HepG2 (cell line): Measurements from ENCODE around the gene CDH1. TPM values are rescaled to one million over a fixed set of nuclear protein-coding genes. Genes with fewer than 3 reads are reported as not detected.
A peak's percentile ranks its signal among the peaks of the same experiment; 100 is the strongest.

ENCODE experiments used
- ARID2 ChIP-seq: sonication (generic); formaldehyde crosslinking; IDR thresholded peaks from 2 replicates; pipeline ENCODE4 v1.8.1; 2022; ENCODE audit warnings: mild to moderate bottlenecking, missing genetic modification reagents, borderline replicate concordance
- ARID4A ChIP-seq: sonication (generic); formaldehyde crosslinking; IDR thresholded peaks from 2 replicates; pipeline ENCODE4 v1.5.0; 2020; ENCODE audit warnings: mild to moderate bottlenecking, missing genetic modification reagents, borderline replicate concordance
- CHD4 ChIP-seq: fragments of 200-600 bp; sonication (generic); IDR thresholded peaks from 2 replicates; pipeline ENCODE4 v1.7.0; 2017; ENCODE audit warnings: mild to moderate bottlenecking, low read length, borderline replicate concordance
- ELF4 ChIP-seq: sonication (generic); formaldehyde crosslinking; IDR thresholded peaks from 2 replicates; pipeline ENCODE4 v1.5.0; 2020; ENCODE audit warnings: missing genetic modification reagents, mild to moderate bottlenecking, moderate library complexity, borderline replicate concordance
- FOXA3 ChIP-seq: IDR thresholded peaks from 2 replicates; pipeline ENCODE4 v1.6.1; 2016; ENCODE audit warnings: missing genetic modification reagents, missing compliant biosample characterization
- HMG20B ChIP-seq: conservative IDR thresholded peaks from 2 replicates; pipeline ENCODE4 v1.6.1; 2016; ENCODE audit warnings: missing genetic modification reagents, missing compliant biosample characterization
- PATZ1 ChIP-seq: sonication (generic); formaldehyde crosslinking; IDR thresholded peaks from 2 replicates; pipeline ENCODE4 v1.4.0; 2020; ENCODE audit warnings: missing genetic modification reagents
- TBL1XR1 ChIP-seq: fragments of 150-350 bp; IDR thresholded peaks from 2 replicates; pipeline ENCODE4 v1.6.1; 2014; ENCODE audit warnings: borderline replicate concordance, low read length; ENCODE audit not compliant: partially characterized antibody
- U2AF1 ChIP-seq: fragments of 200-400 bp; formaldehyde crosslinking; optimal IDR thresholded peaks from 2 replicates; pipeline ENCODE3; 2017; ENCODE audit warnings: mild to moderate bottlenecking, low read depth, low read length
- ZNF441 ChIP-seq: sonication (generic); formaldehyde crosslinking; IDR thresholded peaks from 2 replicates; pipeline ENCODE4 v1.7.0; 2021; ENCODE audit warnings: missing genetic modification reagents, borderline replicate concordance
- ZNF563 ChIP-seq: sonication (generic); formaldehyde crosslinking; IDR thresholded peaks from 2 replicates; pipeline ENCODE4 v1.8.0; 2022; ENCODE audit warnings: mild to moderate bottlenecking, moderate library complexity, missing genetic modification reagents
- polyA plus RNA-seq, 8 experiments: library from polyadenylated mRNA; depleted of rRNA in 3 of 8; stranded (reverse) in 7 of 8; unstranded in 1 of 8; fragments of >200 nt; fragmentation: Illumina TruSeq in 4 of 8; extraction: Trizol in 4 of 8; gene quantifications; 2 replicates each; pipeline versions ENCODE4 v1.2.1 to v1.2.3, GENCODE V29; 2011 to 2016; ENCODE audit warnings: low read depth in 4 of 8, missing spikeins in 1 of 8, mixed read lengths in 1 of 8; ENCODE audit not compliant: insufficient read depth in 1 of 8
- total RNA-seq, 5 experiments: library from RNA; depleted of rRNA; stranded (reverse); fragments of >200 nt; fragmentation: Illumina TruSeq; extraction: Trizol; gene quantifications; 2 replicates each; pipeline ENCODE4 v1.2.3, GENCODE V29; 2016; ENCODE audit warnings: low read depth in 1 of 5
- TF ChIP-seq, protein P1 (sequence below): sonication (generic); formaldehyde crosslinking; IDR thresholded peaks from 2 replicates; pipeline ENCODE4 v1.8.1; 2023; ENCODE audit warnings: mild to moderate bottlenecking, inconsistent platforms, moderate library complexity, missing genetic modification reagents, borderline replicate concordance
- TF ChIP-seq, protein P2 (sequence below): fragments of 450-650 bp; IDR thresholded peaks from 2 replicates; pipeline ENCODE4 v1.6.1; 2017; ENCODE audit warnings: mild to moderate bottlenecking
- TF ChIP-seq, protein P3 (sequence below): sonication (generic); formaldehyde crosslinking; IDR thresholded peaks from 2 replicates; pipeline ENCODE4 v1.4.0; 2020; ENCODE audit warnings: mild to moderate bottlenecking, missing genetic modification reagents

CDH1 gene
- total and polyA plus RNA-seq, 2 of the 13 experiments (the other 11 are each of a cell fraction or from before 2014, with no cell fraction given): 0.95 to 9.8 TPM

- TF ChIP-seq ZNF563 (CRISPR knock-in tag): peak; percentile 60; the same call in 1 of the 2 replicates
- TF ChIP-seq, protein P1, sequence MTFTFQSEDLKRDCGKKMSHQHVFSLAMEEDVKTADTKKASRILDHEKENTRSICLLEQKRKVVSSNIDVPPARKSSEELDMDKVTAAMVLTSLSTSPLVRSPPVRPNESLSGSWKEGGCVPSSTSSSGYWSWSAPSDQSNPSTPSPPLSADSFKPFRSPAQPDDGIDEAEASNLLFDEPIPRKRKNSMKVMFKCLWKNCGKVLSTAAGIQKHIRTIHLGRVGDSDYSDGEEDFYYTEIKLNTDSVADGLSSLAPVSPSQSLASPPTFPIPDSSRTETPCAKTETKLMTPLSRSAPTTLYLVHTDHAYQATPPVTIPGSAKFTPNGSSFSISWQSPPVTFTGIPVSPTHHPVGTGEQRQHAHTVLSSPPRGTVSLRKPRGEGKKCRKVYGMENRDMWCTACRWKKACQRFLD (CRISPR knock-in tag): no peak; the same call in 1 of the 2 replicates
- TF ChIP-seq, protein P2, sequence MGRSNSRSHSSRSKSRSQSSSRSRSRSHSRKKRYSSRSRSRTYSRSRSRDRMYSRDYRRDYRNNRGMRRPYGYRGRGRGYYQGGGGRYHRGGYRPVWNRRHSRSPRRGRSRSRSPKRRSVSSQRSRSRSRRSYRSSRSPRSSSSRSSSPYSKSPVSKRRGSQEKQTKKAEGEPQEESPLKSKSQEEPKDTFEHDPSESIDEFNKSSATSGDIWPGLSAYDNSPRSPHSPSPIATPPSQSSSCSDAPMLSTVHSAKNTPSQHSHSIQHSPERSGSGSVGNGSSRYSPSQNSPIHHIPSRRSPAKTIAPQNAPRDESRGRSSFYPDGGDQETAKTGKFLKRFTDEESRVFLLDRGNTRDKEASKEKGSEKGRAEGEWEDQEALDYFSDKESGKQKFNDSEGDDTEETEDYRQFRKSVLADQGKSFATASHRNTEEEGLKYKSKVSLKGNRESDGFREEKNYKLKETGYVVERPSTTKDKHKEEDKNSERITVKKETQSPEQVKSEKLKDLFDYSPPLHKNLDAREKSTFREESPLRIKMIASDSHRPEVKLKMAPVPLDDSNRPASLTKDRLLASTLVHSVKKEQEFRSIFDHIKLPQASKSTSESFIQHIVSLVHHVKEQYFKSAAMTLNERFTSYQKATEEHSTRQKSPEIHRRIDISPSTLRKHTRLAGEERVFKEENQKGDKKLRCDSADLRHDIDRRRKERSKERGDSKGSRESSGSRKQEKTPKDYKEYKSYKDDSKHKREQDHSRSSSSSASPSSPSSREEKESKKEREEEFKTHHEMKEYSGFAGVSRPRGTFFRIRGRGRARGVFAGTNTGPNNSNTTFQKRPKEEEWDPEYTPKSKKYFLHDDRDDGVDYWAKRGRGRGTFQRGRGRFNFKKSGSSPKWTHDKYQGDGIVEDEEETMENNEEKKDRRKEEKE: no peak
- TF ChIP-seq U2AF1: no peak
- TF ChIP-seq, protein P3, sequence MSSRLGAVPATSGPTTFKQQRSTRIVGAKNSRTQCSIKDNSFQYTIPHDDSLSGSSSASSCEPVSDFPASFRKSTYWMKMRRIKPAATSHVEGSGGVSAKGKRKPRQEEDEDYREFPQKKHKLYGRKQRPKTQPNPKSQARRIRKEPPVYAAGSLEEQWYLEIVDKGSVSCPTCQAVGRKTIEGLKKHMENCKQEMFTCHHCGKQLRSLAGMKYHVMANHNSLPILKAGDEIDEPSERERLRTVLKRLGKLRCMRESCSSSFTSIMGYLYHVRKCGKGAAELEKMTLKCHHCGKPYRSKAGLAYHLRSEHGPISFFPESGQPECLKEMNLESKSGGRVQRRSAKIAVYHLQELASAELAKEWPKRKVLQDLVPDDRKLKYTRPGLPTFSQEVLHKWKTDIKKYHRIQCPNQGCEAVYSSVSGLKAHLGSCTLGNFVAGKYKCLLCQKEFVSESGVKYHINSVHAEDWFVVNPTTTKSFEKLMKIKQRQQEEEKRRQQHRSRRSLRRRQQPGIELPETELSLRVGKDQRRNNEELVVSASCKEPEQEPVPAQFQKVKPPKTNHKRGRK (CRISPR knock-in tag): 0 out of 2 replicates have a peak, but pooled peaks have one; percentile 16
- TF ChIP-seq ARID4A (CRISPR knock-in tag): peak; percentile 59; the same call in 1 of the 2 replicates
- peak; percentile 75 for TF ChIP-seq PATZ1 (CRISPR knock-in tag)
- TF ChIP-seq CHD4: no peak; the same call in 1 of the 2 replicates
- peak; percentile 46 for TF ChIP-seq TBL1XR1
- TF ChIP-seq ARID2 (CRISPR knock-in tag): peak; percentile 88; the same call in 1 of the 2 replicates
- peak; percentile 61; the same call in 1 of the 2 replicates for TF ChIP-seq ZNF441
- TF ChIP-seq ELF4 (CRISPR knock-in tag): no peak
- peak; percentile 90 for TF ChIP-seq FOXA3
- no peak; the same call in 1 of the 2 replicates for TF ChIP-seq HMG20B (CRISPR knock-in tag)
Observed at GRCh38 chr16:68792465-68793324, 55.6 kb downstream of the CDH1 start (continued).
